GM19351 (cell line): ENCODE data around the gene SSC5D.
"Not testable (repeated sequence)": the region's sequence is repeated elsewhere in the genome, so short reads cannot be mapped to it uniquely, and the experiment has no call there.

Experiments
- ATAC-seq: cut with Tn5 transposase; IDR thresholded peaks from one replicate; pipeline ENCODE4 v1.9.1; 2021; ENCODE audit warnings: mild to moderate bottlenecking, moderate library complexity; ENCODE audit not compliant: unreplicated experiment

Gene SSC5D

DNA sequence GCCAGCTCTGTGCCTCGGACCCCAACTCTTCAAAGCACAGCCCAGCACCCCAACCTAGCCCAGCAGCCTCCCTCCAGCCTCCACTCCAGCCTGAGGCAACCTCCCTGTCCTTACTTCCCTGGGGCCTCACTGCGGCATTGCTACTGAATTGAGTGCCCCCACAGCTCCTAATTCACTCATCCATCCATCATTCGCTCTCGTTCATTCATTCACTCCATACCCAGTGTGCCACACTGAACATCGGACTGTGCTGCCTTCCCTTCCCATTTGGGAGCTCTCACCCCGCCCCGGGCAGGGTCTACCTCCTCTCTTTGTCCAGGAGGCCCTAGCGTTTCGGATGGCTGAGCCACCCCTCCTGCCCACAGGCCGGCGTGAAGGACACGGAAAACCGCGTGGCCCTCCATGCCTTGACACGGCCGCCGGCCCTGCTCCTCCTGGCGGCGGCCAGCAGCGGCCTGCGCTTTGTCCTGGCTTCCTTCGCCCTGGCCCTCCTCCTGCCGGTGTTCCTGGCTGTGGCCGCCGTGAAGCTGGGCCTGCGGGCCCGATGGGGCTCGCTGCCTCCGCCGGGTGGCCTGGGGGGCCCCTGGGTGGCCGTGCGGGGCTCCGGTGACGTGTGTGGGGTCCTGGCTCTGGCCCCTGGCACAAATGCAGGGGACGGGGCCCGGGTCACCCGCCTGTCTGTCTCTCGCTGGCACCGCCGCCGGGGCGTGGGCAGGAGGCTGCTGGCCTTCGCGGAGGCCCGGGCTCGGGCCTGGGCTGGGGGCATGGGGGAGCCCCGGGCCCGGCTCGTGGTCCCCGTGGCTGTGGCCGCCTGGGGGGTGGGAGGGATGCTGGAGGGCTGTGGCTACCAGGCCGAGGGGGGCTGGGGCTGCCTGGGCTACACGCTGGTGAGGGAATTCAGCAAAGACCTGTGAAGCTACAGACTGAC lies 1.9 kb upstream of the SSC5D start:
- no peak for ATAC-seq

DNA sequence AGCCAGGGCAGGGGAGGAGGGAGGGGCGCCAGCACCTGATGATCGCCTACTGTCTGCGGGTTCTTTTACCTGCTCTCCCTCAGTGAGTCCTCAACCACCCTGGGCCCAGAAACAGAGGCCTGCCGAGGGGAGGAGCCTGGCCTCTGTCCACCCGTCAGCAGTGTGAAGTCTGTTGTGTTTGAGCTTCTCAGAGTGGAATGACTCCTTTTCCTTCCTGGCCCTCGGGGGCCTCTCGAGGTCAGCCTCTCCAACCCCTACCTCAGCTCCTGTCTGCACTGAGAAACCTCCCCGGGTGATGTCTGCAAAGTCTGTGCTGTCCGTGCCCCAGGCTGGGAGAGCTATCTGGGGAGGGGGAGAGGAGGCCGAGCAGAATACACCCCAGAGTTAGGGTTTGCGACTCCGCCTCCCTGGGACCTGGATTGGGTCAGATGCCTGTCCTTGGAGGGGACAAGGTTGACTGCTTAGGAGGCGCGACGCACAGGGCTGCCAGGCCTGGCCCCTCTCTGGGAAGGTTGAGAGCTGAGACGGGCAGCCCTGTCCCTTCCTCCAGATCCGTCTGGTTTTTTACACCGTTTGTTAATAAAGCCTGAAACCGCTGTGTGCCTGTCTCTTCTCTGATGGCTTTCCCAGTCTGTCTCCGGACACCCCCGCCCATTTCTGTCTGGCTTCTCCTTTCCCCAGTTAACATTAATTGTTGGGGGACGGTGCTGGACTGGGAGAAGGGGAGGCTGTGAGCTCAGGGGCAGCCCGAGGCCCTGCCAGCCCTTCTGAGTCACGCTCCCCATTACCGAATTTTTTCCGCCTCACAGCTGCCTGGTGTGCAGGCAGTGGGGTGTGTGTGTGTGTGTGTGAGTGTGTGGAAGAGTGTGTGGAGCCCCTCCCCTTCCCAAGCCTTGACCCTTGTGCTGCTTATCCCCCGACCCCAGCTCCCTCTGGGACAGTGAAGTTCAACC lies 989 bp upstream of the SSC5D start:
- ATAC-seq, result no peak

DNA sequence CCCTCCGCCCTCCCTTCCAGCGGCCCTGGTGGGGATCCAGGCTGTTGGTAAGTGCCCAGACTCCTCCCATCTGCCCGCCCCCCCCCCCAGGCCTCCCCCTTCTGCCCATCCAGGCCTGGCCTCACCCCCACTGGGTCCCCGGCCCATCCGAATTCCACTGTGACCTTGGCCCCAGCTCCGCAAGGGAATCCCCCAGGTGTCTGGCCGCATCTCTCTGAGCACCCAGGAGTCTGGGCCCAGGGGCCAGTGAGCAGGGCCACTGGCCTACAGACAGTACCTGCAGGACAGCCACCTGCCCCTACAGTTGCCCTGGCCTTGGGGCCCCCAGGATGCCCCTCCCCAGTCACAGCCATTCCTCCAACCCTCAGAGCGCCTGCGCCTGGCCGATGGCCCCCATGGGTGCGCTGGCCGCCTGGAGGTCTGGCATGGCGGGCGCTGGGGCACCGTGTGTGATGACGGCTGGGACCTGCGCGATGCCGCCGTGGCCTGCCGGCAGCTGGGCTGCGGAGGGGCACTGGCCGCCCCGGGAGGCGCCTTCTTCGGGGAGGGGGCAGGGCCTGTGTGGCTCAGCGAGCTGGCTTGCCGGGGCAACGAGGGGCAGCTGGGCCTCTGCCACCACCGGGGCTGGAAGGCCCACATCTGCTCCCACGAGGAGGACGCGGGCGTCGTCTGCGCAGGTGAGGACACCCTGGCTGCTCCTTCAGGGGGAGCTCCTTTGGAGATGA lies 912 bp downstream of the SSC5D start:
- ATAC-seq, result no peak

DNA sequence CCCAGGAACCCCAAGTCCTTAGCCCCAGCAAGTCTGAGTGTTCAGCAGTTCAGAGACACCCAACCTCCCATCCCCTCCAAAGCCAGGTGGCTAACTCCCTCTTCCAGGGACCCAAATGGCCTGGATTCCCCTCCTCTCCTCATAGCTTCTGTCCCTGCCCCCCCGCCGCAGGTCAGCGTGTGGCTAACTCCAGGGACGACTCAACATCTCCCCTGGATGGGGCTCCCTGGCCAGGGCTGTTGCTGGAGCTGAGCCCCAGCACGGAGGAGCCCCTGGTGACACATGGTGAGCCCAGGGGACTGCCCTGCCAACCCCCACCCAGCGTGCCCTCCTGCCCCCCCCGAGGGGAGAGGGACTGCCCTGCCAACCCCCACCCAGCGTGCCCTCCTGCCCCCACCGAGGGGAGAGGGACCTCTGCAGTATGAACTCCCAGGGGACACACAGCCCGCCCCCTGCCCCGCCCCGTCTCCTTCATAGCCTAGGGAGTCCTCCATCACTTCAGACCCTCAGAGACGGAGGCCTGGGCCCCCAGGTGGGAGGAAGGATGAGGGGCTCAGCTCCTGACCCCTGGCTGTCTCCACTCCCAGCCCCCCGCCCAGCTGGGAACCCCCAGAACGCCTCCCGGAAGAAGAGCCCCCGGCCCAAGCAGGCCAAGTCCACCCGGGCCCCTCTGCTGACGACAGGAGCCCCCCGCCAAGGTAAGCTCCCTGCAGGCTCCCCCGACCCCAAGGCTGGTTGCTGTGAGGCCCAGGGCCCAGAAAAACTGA lies 1.7 kb downstream of the SSC5D start:
- ATAC-seq, result no peak

DNA sequence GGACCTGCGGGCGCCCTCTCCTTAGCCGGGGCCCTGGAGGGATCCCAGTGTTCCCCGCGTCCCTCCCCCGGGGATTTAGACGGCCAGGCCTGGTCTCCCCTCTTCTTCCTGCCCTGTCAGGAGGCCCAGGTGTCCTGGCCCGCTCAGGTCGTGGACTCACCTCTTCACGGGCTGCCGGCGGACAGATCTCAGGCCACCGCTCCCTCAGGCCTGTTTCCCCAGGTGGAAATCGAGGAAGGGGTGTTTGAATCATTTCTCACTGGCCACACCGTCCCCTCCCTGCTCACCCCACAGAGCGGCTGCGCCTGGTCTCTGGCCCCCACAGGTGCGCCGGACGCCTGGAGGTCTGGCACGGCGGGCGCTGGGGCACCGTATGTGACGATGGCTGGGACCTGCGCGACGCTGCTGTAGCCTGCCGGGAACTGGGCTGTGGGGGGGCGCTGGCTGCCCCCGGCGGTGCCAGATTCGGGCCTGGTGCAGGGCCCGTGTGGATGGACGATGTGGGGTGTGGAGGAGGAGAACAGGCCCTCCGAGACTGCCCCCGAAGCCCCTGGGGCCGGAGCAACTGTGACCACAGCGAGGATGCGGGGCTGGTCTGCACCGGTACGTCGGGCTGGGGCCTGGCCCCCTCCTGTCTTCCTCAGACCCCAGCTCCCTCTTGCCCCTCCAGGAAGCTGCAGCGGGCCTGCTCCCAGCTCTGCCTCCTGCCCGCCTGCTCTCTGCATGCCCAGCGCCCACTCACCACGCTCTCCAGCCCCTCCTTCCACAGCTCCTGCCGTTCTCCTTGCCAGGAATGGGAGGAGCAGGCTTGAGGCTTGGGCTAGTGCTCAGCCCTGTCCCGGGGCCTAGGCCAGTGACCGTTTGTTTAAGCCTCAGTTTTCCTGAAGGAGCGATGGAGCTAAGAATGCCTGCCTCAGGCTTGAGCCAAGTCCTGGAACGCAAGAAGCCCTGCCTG lies 2.5 kb downstream of the SSC5D start:
- no peak for ATAC-seq

DNA sequence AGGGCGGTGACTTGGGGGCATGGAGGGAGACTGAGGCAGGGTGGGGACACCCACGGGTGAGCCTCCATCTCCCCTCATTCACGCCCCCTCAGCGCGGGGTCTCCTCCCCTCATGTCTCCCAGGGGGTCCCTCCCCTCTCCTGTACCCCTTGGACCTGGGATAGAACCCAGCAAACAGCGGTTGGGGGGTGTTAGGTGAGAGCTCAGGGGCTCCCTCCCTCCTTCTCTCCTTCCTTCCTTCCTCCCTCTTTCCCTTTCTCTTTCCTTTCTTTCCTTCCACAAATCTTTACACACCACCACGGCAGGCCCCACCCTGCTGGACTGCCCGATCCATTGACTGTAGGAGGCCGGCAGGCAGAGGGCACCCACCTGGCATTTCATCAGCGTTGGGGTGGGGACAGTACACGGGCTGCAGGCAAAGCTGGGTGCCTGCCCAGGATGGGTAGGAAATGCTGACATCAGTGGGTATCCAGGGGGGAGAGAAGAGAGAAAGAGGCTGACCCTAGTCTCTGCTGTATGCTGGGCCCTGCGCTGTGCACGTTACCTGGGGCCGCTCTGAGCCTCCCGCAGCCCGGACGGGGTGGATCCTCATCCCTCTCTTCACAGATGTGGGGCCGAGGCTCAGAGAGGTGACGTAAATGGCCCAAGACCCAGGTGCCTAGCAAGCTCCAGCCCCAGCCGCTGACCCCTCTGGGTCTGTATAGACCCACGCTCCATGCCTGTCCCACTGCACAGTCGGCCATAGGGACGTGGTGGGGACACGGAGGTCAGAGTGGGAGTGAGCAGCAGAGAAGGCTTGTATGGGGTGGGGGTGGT lies 3.5 kb downstream of the SSC5D start:
- ATAC-seq, result no peak

DNA sequence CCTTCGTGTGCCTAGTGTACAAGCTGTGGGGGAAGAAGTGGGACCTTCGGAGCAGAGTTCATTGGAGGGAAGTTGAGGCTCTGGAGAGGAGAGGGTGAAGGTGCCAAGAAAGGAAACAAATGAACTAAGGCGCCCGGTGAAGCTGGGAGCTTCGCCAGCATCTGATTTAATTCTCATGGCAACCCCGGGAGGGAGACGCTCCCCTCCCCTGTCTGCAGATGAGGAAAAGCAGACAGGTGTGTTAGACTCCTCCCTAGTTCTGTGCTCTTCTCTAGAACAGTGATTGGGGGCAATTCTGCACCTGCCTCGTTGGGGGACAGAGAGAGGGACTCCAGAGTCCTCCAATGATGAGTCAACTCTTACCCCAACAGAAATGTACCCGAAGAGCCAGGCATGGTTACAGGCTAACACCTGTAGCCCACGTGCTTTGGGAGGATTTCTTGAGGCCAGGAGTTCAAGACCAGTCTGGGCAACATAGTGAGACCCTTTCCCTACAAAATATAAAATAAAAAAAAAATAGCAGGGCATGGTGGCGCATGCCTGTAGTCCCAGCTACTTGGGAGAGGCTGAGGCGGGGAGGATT lies 4.2 kb downstream of the SSC5D start:
- ATAC-seq, result no peak

DNA sequence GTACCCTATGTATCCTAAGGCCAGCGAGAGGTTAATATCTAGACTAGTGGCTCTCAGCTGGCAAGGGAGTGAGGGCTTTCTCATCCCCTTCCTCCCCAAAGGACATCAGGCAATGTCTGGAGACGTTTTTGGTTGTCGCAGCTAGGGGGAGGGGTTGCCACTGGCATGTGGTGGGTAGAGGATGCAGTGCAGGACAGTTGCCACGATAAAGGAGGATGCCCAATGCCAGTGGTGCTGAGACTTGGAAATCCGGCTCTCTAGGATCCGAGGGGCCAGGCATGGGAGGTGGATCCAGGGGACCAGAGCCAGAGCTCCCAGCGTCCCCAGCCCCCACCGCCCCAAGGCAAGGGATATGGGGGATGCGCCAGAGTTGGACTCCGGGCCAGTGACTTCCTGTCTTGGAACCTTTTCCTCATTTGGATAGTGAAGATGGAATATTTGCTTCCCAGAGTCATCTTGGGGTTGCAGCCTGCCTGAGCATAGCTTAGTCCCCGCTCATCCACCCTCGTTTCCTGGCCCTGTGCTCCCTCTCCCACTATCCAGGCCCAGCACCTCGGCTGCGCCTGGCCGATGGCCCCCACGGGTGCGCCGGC lies 4.9 kb downstream of the SSC5D start:
- ATAC-seq, result no peak

DNA sequence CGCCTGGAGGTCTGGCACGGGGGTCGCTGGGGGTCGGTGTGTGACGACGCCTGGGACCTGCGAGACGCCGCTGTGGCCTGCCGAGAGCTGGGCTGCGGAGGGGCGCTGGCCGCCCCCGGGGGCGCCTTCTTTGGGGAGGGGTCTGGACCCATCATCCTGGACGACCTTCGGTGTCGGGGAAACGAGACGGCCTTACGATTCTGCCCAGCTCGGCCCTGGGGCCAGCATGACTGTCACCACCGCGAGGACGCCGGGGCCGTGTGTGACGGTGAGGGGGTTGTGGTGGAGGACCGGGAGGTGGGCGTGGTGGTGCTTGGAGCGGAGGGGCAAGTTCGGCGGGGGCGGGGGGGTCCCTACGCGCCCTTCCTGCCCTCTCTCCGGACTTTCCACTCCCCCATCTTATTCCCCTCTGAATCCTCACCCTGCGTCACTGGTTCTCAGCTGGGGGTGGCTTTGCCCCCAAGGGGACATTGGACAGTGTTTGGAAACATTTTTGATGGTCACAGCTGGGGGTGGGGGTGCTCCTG lies 5.5 kb downstream of the SSC5D start:
- ATAC-seq, result no peak

DNA sequence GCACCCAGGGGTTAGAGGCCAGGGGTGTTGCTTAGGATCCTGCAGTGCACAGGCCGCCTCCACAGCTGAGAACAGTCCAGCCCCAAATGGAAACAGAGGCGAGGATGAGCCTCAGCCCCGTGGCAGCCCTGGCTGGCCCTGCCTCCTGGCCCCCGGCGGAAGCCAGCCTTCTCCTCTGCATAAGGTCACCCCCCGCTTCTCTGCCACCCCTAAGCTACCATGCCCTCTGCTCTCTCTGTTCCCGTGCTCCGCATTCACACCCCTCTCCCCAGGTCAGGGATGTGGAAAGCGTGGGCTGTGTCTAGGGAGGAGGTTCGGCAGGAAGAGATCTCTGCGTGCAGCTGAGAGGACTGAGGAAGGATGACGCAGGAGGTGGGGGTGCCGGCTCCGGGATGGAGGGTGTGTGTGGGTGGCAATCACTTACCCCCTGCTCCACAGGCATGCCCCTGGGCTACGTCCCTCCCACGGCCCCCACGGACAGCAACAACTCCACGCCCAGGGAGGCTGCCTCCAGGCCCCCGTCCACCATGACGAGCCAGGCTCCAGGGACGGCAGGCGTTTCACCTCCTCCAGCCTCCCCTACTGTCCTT lies 6.0 kb downstream of the SSC5D start:
- no peak for ATAC-seq

DNA sequence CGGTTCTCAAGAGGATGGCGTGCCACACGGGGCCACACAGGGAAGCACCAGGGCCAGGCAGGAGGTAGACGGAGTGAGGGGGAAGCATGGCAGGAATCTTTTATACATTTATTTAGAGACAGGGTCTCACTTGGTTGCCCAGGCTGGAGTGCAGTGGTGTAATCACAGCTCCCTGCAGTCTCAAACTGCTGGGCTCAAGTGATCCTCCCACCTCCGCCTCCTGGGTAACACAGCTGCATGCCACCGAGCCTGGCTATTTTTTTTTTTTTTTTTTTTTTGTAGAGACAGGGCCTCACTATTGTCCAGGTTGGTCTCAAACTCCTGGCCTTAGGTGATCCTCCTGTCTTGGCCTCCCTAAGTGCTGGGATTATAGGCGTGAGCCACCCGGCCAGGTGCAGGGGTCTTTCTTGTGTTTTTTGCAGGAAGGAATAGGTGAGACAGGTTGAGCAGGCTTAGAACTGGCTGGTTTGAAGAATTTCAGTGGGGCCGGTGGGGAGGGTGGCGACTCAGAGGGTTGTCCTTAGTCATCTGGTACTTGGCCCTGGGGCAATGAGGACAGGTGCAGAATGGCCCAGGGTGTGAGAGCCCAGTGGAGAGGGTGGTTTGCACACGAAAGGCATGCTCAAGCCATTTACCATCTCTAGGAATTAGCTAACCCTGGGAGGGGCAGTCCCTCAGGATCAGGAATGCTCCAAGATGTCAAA lies 7.6 kb downstream of the SSC5D start:
- no peak for ATAC-seq

DNA sequence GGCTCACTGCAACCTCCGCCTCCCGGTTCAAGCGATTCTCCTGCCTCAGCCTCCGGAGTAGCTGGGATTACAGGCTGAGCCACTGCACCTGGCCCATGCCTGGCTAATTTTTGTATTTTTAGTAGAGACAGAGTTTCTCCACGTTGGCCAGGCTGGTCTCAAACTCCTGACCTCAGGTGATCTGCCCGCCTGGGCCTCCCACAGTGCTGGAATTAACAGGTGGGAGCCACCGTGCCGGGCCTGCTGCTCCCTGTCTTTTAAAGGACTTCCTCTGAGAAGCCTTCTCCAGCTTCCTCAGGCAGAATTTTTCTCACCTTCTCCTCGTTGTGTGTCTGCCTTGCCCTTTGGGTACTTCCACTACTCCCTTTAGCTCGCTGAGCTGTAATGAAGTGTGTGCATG lies 8.6 kb downstream of the SSC5D start:
- not testable (repeated sequence) for ATAC-seq

DNA sequence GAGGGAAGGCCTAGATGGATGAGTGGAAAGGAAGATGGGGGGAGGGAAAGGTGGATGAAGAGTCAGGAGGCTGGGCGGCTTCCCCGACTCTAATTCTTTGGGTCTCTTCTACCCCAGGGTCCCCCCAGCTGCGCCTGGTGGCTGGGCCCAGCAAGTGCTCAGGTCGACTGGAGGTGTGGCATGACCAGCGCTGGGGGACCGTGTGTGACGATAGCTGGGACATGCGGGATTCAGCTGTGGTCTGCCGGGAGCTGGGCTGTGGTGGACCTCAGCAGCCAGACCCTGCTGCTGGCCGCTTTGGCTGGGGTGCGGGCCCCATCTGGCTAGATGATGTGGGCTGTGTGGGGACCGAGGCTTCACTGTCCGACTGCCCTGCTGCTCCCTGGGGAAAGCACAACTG lies 9.5 kb downstream of the SSC5D start:
- ATAC-seq, result no peak

DNA sequence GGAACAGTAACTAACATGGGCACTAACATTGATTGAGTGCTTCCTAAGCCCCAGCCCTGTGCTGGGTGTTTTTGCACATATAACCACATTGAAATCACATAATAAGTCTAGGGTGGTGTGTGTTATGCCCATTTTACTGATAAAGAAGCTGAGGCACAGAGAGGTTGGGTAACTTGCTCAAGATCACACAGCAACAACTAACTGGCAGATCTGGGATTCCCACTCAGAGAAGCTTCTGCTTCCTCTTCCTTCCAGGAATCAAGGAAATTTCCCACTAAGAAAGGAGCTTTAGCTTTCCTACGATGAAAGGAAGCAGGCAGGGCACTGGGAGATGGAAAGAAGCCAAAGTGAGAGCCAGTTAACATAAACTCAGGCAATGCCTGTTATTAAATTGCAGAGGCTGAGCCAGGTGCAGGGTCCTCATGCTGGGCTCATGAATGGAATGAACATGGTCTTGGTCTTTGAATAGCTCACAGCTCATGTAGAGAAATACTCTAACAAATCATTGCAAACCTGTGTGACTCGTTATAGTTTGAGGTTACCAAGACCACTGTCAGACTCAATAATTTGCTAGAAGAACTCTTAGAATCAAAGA lies 10.1 kb downstream of the SSC5D start:
- no peak for ATAC-seq

DNA sequence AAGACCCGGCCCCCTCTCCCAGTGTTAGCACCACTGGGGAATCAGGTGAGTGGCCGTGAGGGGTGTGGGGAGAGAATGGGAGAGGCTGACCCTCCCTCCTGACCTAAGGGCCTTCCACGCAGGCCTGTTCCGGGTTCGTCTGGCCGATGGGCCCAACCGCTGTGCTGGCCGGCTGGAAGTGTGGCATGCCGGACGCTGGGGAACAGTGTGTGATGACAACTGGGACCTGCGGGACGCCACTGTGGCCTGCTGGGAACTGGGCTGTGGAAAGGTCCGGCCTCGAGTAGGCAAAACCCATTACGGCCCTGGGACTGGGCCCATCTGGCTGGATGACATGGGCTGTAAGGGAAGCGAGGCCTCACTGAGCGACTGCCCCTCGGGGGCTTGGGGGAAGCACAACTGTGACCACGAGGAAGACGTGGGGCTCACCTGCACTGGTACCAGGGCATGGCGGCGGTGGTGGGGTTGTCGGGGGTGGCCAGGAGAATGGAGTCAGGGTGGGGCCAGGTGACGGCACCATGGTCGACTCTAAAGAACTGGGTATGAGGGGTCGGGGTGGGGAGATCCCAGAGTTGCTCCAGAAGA lies 12.2 kb downstream of the SSC5D start:
- no peak for ATAC-seq
